A673 (cell line): ENCODE measurements around the gene PTPN14. TPM values are rescaled to one million over a fixed set of nuclear protein-coding genes. Genes with fewer than 3 reads are reported as not detected.
"Not testable (repeated sequence)": the region's sequence is repeated elsewhere in the genome, so short reads cannot be mapped to it uniquely, and the experiment has no call there.

Source experiments
- BruUV-seq: library from RNA; stranded (reverse); fragments of 400-500 nt; replicated peaks from 2 replicates; lab custom pipeline; 2021; lab: Mats Ljungman, UMichigan
- CTCF ChIA-PET: fragments of 300-600 bp; sonication (Branson Sonifier 250); formaldehyde crosslinking; loops from one replicate; lab custom pipeline; 2022; ENCODE audit warnings: antibody characterized with exemption; lab: Charles Lee
- POLR2A ChIA-PET: fragments of 300-600 bp; sonication (Branson Sonifier 250); formaldehyde crosslinking; loops from one replicate; lab custom pipeline; 2022; ENCODE audit warnings: antibody characterized with exemption; ENCODE audit not compliant: low non-redundant PET; lab: Charles Lee
- DNase-seq: peaks from one replicate; pipeline ENCODE4 v3.0.0-alpha.2; 2015; ENCODE audit warnings: low spot score
- H3K27ac ChIP-seq: fragments of 200-600 bp; sonication (generic); 2 replicates; pipeline ENCODE4 v1.5.1; 2016; ENCODE audit warnings: mixed run types, low read depth, mild to moderate bottlenecking, mixed read lengths, antibody characterized with exemption, low read length; ENCODE audit not compliant: poor library complexity, severe bottlenecking
- H3K27me3 ChIP-seq: fragments of 200-600 bp; sonication (generic); replicated peaks from 2 replicates; pipeline ENCODE4 v1.6.1; 2017; ENCODE audit warnings: mixed run types, low read depth, mild to moderate bottlenecking, mixed read lengths, antibody characterized with exemption, low read length; ENCODE audit not compliant: insufficient read depth, poor library complexity
- H3K36me3 ChIP-seq: fragments of 200-600 bp; sonication (generic); 2 replicates; pipeline ENCODE4 v1.6.1; 2016; ENCODE audit warnings: mixed run types, mild to moderate bottlenecking, mixed read lengths, antibody characterized with exemption, low read length; ENCODE audit not compliant: insufficient read depth, poor library complexity, severe bottlenecking
- H3K4me1 ChIP-seq: fragments of 200-600 bp; sonication (generic); 2 replicates; pipeline ENCODE4 v1.6.1; 2017; ENCODE audit warnings: mixed run types, mild to moderate bottlenecking, mixed read lengths, antibody characterized with exemption, low read length; ENCODE audit not compliant: insufficient read depth, poor library complexity, severe bottlenecking
- H3K4me3 ChIP-seq: fragments of 200-600 bp; sonication (generic); 2 replicates; pipeline ENCODE4 v1.5.1; 2016; ENCODE audit warnings: low read depth, mixed run types, mild to moderate bottlenecking, mixed read lengths, low read length; ENCODE audit not compliant: poor library complexity, severe bottlenecking
- H3K9me3 ChIP-seq: fragments of 200-600 bp; sonication (generic); 2 replicates; pipeline ENCODE4 v1.6.1; 2016; ENCODE audit warnings: mixed run types, low read depth, mild to moderate bottlenecking, mixed read lengths, antibody characterized with exemption, low read length; ENCODE audit not compliant: poor library complexity, severe bottlenecking
- EZH2 ChIP-seq: fragments of 200-600 bp; sonication (generic); IDR thresholded peaks from 2 replicates; pipeline ENCODE4 v1.6.1; 2017; ENCODE audit warnings: borderline replicate concordance, low read depth, mild to moderate bottlenecking, mixed read lengths, antibody characterized with exemption, low read length; ENCODE audit not compliant: poor library complexity, severe bottlenecking
- intact Hi-C: fragments of 100-400 bp; cut with micrococcal nuclease; formaldehyde crosslinking; loops from one replicate; pipeline ENCODE4 v1.10.0; 2022; ENCODE audit not compliant: unreplicated experiment
- total RNA-seq: library from RNA; stranded (reverse); gene quantifications from 2 replicates; pipeline ENCODE4 v1.2.3, GENCODE V29; 2021
- TF ChIP-seq, protein P1 (sequence below): fragments of 300-800, 200-600 bp; sonication (generic); conservative IDR thresholded peaks from 2 replicates; pipeline ENCODE4 v1.5.1; 2017; ENCODE audit warnings: low read depth, mild to moderate bottlenecking, antibody characterized with exemption, low read length, moderate library complexity, mixed read lengths

PTPN14 gene
- total RNA-seq, 1 experiment from 2014 or later: 114 TPM

DNA sequence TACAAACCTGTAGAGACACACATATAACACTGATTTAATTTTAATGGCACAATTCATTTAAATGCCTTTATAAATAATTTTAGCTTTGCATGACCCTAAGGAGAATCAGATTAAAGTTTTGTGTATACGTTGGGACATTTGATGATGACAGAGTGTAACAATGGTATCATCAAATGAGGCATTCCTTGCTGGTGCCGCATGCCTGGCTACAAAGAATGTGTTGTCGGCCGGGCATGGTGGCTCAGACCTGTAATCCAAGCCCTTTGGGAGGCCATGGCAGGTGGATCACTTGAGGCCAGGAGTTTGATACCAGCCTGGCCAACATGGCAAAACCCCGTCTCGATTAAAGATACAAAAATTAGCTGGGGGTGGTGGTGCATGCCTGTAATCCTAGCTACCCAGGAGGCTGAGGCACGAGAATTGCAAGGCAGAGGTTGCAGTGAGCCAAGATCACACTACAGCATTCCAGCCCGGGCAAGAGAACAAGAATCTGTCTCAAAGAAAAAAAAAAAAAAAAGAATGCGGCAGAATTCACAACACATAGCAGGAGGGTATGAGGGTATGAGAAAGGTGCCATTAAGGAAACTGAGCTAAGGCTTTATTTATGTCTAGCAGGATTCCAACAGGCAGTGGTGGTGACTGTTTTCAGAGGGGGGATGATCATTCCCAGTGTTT lies 58.9 kb downstream of the PTPN14 start:
- H3K4me3 ChIP-seq: no peak overlapping the region
- intact Hi-C loops: no loop called here
- H3K36me3 ChIP-seq: no peaks in the 10 kb centered on the region
- no TSS peak for BruUV-seq
- POLR2A ChIA-PET: no interaction called here
- TF ChIP-seq EZH2: no peak
- TF ChIP-seq, protein P1, sequence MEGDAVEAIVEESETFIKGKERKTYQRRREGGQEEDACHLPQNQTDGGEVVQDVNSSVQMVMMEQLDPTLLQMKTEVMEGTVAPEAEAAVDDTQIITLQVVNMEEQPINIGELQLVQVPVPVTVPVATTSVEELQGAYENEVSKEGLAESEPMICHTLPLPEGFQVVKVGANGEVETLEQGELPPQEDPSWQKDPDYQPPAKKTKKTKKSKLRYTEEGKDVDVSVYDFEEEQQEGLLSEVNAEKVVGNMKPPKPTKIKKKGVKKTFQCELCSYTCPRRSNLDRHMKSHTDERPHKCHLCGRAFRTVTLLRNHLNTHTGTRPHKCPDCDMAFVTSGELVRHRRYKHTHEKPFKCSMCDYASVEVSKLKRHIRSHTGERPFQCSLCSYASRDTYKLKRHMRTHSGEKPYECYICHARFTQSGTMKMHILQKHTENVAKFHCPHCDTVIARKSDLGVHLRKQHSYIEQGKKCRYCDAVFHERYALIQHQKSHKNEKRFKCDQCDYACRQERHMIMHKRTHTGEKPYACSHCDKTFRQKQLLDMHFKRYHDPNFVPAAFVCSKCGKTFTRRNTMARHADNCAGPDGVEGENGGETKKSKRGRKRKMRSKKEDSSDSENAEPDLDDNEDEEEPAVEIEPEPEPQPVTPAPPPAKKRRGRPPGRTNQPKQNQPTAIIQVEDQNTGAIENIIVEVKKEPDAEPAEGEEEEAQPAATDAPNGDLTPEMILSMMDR: no peak
- peak overlapping the region; percentile 39 for H3K27ac ChIP-seq
- H3K9me3 ChIP-seq: no peaks in the 10 kb centered on the region
- CTCF ChIA-PET: no interaction called here
- DNase-seq: no peak
- no peaks in the 10 kb centered on the region for H3K27me3 ChIP-seq
- peaks cover 59% of the 10 kb centered on the region for H3K4me1 ChIP-seq

DNA sequence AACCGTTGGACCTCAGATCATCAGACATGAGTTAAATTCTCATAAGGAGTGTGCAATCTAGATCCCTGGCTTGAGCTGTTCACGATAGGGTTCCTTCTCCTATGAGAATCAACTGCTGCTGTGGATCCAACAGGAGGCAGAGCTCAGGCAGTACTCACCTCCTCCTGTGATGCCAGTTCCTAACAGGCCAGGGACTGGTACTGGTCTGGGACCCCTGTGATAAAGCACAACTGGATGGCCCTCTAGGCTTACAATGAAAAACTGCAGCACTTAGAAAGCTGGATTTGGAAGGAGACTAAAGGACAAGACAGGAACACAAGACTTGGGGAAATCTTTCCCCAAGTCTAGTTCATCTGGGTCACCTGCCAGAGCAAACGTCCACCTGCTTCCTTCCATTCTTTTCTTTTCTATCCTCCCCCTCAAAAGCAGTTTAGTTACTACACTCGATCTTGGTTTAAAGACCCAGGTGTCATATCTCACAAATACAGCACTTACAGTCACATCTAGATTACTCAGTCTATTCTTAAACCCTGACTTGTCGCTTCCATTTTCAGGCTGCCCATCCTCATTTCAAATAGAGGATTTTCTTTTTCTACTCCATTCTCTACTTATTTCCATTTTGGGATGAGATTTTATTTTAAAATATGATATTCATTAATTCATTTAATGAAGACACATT lies 59.8 kb downstream of the PTPN14 start:
- peaks cover 63% of the 10 kb centered on the region for H3K4me1 ChIP-seq
- H3K27ac ChIP-seq: peak overlapping the region; percentile 29
- BruUV-seq: no TSS peak
- no peak for DNase-seq
- ChIA-PET CTCF (no interaction called here), POLR2A (no interaction called here)
- H3K9me3 ChIP-seq: no peaks in the 10 kb centered on the region
- H3K27me3 ChIP-seq: no peaks in the 10 kb centered on the region
- H3K36me3 ChIP-seq: no peaks in the 10 kb centered on the region
- TF ChIP-seq EZH2: no peak
- TF ChIP-seq, protein P1: 0 out of 2 replicates have a peak, but pooled peaks have one; percentile 11
- intact Hi-C loops: no loop called here
- no peak overlapping the region for H3K4me3 ChIP-seq

DNA sequence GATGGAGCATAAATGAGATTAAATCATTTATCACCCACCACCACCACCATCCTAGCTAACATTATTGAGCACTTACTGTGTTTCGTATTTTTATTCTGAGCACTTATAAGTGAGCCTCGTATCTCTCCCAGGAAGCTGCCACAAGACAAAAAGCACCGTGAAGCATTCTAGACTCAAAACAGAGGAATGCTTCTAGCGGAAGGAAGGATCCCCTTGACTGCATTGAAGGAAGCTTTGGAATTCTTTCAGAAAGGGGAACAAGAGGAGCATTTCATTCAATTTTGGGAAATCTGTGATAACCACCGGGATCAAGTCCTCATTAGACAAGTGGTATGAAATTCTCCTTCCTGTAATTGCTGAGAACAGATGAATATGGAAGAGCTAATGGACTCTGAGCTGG lies 66.3 kb downstream of the PTPN14 start:
- H3K27me3 ChIP-seq: no peaks in the 10 kb centered on the region
- peak overlapping the region; percentile 14 for H3K27ac ChIP-seq
- no TSS peak for BruUV-seq
- DNase-seq: no peak
- H3K9me3 ChIP-seq: no peaks in the 10 kb centered on the region
- ChIA-PET CTCF (no interaction called here), POLR2A (no interaction called here)
- H3K4me1 ChIP-seq: peaks cover 38% of the 10 kb centered on the region
- intact Hi-C loops: no loop called here
- no peak overlapping the region for H3K4me3 ChIP-seq
- no peaks in the 10 kb centered on the region for H3K36me3 ChIP-seq
- TF ChIP-seq EZH2: no peak
- TF ChIP-seq, protein P1: no peak

DNA sequence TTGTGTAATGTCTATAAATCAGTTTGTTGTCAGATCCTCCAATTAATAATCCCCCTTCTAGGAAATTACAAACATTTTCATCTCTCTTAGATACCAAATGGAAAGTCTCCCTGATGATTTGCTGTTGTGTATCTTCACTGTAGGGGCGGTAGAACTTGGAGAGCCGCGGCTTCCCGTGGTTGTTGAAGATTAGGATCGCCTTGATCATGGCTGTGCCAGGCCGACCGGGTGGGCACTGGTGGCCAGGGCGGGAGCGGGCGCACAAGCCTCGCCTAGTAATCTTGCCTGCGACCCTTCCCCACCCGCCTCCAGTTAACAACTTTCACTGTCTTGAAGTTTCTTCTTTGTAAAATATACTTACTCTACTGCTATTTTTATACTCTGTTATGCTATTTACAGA lies 68.2 kb downstream of the PTPN14 start:
- POLR2A ChIA-PET, H3K27me3 ChIP-seq, H3K36me3 ChIP-seq, BruUV-seq, intact Hi-C loops, DNase-seq, CTCF ChIA-PET, H3K9me3 ChIP-seq, H3K4me3 ChIP-seq: not testable (repeated sequence)
- H3K4me1 ChIP-seq: peaks cover 36% of the 10 kb centered on the region
- peak overlapping the region; percentile 3 for H3K27ac ChIP-seq

DNA sequence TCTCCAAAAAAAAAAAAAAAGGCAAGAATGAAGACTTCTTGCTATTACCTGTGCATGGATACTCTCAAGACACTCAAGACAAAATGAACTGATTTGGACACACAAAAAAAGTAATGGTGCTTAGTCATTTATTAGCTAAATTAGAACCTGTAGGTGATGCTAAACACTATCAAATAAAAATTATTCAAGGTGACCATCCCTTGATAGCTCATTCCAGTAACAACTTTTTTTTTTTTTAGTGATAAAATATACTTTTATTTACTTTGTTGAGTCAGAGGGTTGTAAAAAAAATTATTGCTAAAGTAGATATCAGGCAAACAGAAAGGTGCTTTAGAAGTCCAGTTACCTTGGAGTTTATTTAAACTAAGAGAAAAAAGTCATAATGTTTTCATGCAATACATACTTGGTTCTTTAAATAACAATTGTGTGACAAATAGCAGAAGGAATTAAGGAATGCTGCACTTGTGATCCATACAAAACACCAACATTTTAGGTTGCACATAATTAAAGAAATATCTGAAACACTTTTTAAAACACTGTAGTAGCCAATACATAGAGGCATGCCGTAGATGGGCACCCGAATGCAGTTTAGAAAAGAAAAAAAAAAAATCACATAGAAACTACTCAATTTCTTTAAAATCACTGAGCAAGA lies 69.3 kb downstream of the PTPN14 start:
- H3K4me3 ChIP-seq, POLR2A ChIA-PET, H3K9me3 ChIP-seq, H3K27ac ChIP-seq, CTCF ChIA-PET, H3K36me3 ChIP-seq, H3K27me3 ChIP-seq, BruUV-seq, DNase-seq, intact Hi-C loops: not testable (repeated sequence)
- peaks cover 41% of the 10 kb centered on the region for H3K4me1 ChIP-seq
